ENCODE data around the gene KRT82. TPM values are rescaled to one million over a fixed set of nuclear protein-coding genes. Genes with fewer than 3 reads are reported as not detected.

The KRT82 gene
- total and polyA plus RNA-seq, 2 experiments from 2014 or later = not detected

DNA sequence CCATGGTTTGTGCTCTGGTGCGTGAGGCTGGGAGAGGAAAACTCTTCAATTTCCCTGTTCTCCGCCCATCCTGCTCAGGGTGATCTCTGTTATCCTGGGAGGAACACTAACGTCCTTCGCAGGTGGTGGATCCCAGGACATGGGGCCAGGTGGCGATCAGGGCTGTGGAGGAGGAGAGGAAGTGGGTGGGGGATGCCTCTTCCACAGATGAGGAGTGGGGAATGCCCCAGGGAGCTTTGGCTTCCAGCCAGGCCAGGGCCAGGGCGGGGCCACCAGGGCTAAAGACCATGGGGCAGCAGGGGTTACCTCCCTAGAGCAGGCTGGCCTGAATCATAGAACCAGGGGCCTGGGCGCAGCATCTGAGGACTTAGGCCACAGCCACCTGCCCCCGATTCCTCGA, 31.4 kb upstream of the KRT82 start:
- 92% methylated on average over 9 of the region's 9 CpGs for WGBS (ENCODE audit: low lambda C conversion rate, missing lambda C conversion rate)
- TF ChIP-seq, protein P1, sequence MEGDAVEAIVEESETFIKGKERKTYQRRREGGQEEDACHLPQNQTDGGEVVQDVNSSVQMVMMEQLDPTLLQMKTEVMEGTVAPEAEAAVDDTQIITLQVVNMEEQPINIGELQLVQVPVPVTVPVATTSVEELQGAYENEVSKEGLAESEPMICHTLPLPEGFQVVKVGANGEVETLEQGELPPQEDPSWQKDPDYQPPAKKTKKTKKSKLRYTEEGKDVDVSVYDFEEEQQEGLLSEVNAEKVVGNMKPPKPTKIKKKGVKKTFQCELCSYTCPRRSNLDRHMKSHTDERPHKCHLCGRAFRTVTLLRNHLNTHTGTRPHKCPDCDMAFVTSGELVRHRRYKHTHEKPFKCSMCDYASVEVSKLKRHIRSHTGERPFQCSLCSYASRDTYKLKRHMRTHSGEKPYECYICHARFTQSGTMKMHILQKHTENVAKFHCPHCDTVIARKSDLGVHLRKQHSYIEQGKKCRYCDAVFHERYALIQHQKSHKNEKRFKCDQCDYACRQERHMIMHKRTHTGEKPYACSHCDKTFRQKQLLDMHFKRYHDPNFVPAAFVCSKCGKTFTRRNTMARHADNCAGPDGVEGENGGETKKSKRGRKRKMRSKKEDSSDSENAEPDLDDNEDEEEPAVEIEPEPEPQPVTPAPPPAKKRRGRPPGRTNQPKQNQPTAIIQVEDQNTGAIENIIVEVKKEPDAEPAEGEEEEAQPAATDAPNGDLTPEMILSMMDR (IDR thresholded peaks at IDR 0.05; ENCODE audit: poor library complexity) = no peak
- TF ChIP-seq EZH2 (IDR thresholded peaks at IDR 0.05; ENCODE audit: borderline replicate concordance) (no peak), EZH2phosphoT487 (IDR thresholded peaks at IDR 0.05; ENCODE audit: low read depth, severe bottlenecking, unreplicated experiment) (no peak)
- H3K9me2 ChIP-seq (replicated peaks; ENCODE audit: insufficient read depth) = no peaks in the 10 kb centered on the region
- no peaks in the 10 kb centered on the region for H3K27me3 ChIP-seq
- H2AFZ ChIP-seq = no peak overlapping the region
- H3K36me3 ChIP-seq (replicated peaks; ENCODE audit: insufficient read depth, low read depth) = no peaks in the 10 kb centered on the region
- H3K4me1 ChIP-seq (ENCODE audit: insufficient read depth) = peaks cover 17% of the 10 kb centered on the region
- no peak for DNase-seq (ENCODE audit: low spot score)
- no peaks in the 10 kb centered on the region for H4K20me1 ChIP-seq (ENCODE audit: insufficient read depth, poor library complexity, severe bottlenecking)
- no peaks in the 10 kb centered on the region for H3K9me3 ChIP-seq (ENCODE audit: low read depth)
- H3K4me3 ChIP-seq = no peak overlapping the region
- no peaks in the 10 kb centered on the region for H3K79me2 ChIP-seq
- no peak overlapping the region for H3K4me2 ChIP-seq
- no peak overlapping the region for H3K27ac ChIP-seq

DNA sequence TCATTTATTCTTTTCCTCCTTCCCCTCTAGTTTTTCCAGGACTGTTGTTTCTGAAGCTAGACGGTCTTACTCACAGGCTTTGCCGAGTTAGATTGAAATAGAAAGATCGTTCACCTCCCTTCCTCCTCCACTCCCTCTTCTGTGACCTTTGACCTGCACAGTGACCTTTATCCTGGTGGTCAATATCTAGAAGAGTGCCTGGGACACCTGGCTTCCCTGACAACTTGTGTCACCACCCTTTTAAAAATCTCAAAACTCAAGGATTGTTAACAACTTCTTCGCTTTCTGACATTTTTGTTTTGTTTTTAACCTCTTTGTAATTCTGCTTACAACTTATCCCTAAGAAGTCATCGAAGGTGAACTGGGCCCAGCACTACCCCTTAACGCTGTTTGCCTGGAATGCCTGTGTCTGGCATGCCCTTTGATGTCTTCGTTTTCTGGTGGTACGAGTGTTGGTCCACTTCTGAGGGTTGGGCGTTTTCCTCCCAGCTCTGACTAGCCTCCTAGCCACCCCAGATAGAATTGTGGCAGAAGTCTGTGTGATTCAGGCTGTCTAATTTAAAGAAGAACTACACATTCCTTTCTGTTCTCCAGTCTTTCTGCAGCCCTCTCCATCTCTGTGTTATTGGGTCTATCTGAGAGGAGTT, 30.8 kb upstream of the KRT82 start:
- no peak for TF ChIP-seq EZH2phosphoT487 (IDR thresholded peaks at IDR 0.05; ENCODE audit: low read depth, severe bottlenecking, unreplicated experiment)
- TF ChIP-seq EZH2 (IDR thresholded peaks at IDR 0.05; ENCODE audit: borderline replicate concordance) = no peak
- TF ChIP-seq, protein P1 (IDR thresholded peaks at IDR 0.05; ENCODE audit: poor library complexity) = no peak
- WGBS (ENCODE audit: low lambda C conversion rate, missing lambda C conversion rate) = 53% methylated on average over 9 of the region's 9 CpGs
- H3K27ac ChIP-seq = no peak overlapping the region

DNA sequence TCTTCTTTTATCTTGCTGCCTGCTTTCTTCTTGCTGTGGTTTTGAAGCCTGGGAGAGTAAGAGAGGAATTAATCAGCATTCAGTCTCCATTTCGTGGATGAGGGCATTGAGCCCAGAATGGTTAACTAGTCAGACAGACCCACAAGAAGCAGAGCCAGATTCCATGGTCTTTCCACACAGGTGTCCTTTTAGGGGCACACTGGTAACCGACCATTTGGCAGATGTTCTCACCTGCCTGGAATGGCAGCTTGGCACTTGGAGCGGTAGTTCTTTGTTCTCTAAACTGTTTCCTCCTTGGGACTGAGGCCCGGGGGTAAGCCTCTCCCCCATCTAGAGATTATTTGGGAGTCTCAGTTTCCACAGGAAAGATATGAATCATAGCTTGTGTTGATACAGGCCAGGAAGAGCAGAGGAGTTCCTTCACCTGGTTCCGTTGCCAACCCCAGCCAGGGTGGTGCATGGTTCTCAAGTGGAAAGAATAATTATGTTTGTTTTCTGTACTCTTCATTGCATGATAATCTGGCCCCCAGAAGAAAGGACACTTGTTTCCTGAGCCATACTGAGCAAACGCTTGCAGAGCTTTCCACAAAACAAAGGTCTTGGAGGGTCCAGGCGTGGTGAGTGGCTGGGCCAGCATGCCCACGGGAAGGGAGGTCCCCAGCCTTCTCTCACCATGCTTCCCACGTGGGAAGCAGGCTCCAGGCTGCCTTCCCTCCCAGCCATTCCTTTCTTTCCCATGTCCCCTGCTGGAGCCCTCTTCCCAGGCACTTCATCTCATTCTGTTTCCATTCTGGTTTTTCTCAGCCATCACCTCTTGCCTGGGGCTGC, 30.1 kb upstream of the KRT82 start:
- no peak for DNase-seq (ENCODE audit: low spot score)
- 69% methylated on average over 9 of the region's 9 CpGs for WGBS (ENCODE audit: low lambda C conversion rate, missing lambda C conversion rate)
- H3K4me1 ChIP-seq (ENCODE audit: insufficient read depth) = peaks cover 5% of the 10 kb centered on the region
- H3K36me3 ChIP-seq (replicated peaks; ENCODE audit: insufficient read depth, low read depth) = no peaks in the 10 kb centered on the region
- TF ChIP-seq EZH2phosphoT487 (IDR thresholded peaks at IDR 0.05; ENCODE audit: low read depth, severe bottlenecking, unreplicated experiment) = no peak
- TF ChIP-seq, protein P1 (IDR thresholded peaks at IDR 0.05; ENCODE audit: poor library complexity) = no peak
- TF ChIP-seq EZH2 (IDR thresholded peaks at IDR 0.05; ENCODE audit: borderline replicate concordance) = no peak
- no peaks in the 10 kb centered on the region for H3K27me3 ChIP-seq
- no peak overlapping the region for H3K27ac ChIP-seq
- H2AFZ ChIP-seq = no peak overlapping the region
- H3K4me2 ChIP-seq = no peak overlapping the region
- no peak overlapping the region for H3K4me3 ChIP-seq
- no peaks in the 10 kb centered on the region for H3K9me2 ChIP-seq (replicated peaks; ENCODE audit: insufficient read depth)
- no peaks in the 10 kb centered on the region for H4K20me1 ChIP-seq (ENCODE audit: insufficient read depth, poor library complexity, severe bottlenecking)
- H3K9me3 ChIP-seq (ENCODE audit: low read depth) = no peaks in the 10 kb centered on the region
- no peaks in the 10 kb centered on the region for H3K79me2 ChIP-seq

More for the DNA sequence above, 30.8 kb upstream of the KRT82 start:
- Histone ChIP-seq H3K4me3 (no peak overlapping the region), H3K9me3 (ENCODE audit: low read depth) (no peaks in the 10 kb centered on the region), H3K36me3 (replicated peaks; ENCODE audit: insufficient read depth, low read depth) (no peaks in the 10 kb centered on the region), H3K4me2 (no peak overlapping the region), H3K9me2 (replicated peaks; ENCODE audit: insufficient read depth) (no peaks in the 10 kb centered on the region), H3K27me3 (no peaks in the 10 kb centered on the region), H3K79me2 (no peaks in the 10 kb centered on the region), H2AFZ (no peak overlapping the region), H4K20me1 (ENCODE audit: insufficient read depth, poor library complexity, severe bottlenecking) (no peaks in the 10 kb centered on the region), H3K4me1 (ENCODE audit: insufficient read depth) (peaks cover 11% of the 10 kb centered on the region)
- DNase-seq (ENCODE audit: low spot score) = no peak

All from hepatocyte (in vitro differentiated cells).